Measurements from ENCODE around the gene TOX2.

DNA sequence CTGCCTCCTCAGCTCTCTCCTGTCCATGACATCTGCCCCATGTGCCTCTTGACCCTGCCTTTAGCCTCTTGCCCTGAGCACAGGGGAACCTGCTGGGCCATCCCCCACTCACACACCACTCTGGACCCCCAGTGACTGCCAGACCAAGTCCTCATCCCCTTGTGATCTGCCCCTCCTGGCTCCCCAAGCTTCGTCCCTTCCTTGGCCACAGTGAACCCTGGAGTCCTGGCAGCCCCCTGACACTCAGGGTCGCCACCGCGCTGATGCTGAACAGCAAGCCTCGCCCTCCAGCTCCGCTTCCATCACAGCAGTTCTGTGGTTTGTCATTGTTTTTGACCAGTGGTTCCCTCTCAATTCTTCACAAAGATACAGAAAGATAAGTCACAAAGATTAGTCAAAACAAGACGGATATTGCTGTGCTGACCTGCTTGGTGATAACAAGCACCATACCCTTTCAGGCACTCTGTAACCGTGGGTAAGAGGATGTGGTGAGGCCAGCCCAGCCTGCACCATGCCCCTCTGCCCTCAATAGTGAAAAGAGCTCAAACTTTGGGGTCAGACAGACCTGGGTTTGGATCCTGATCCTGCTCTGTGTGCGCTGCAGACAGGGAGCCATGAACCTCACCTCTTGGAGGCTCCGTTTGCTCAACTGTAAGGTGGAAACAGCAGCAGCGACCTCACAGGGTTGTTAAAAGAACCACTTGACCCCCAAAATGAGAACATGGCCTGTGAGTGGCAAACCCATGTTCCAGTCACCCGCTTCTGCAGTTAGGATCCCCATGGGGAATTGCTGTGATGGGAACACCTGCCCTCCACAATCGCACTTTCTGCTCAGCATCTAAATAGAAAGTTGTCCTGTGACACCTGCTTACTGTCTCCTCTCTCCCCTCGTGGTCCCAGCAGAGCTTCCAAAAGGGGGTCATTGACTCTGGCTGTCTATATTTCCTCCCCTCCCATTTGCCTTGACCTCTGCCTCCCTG, 114.5 kb downstream of the TOX2 start:
- TF ChIP-seq, protein P1, sequence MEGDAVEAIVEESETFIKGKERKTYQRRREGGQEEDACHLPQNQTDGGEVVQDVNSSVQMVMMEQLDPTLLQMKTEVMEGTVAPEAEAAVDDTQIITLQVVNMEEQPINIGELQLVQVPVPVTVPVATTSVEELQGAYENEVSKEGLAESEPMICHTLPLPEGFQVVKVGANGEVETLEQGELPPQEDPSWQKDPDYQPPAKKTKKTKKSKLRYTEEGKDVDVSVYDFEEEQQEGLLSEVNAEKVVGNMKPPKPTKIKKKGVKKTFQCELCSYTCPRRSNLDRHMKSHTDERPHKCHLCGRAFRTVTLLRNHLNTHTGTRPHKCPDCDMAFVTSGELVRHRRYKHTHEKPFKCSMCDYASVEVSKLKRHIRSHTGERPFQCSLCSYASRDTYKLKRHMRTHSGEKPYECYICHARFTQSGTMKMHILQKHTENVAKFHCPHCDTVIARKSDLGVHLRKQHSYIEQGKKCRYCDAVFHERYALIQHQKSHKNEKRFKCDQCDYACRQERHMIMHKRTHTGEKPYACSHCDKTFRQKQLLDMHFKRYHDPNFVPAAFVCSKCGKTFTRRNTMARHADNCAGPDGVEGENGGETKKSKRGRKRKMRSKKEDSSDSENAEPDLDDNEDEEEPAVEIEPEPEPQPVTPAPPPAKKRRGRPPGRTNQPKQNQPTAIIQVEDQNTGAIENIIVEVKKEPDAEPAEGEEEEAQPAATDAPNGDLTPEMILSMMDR (IDR thresholded peaks at IDR 0.05; ENCODE audit: control extremely low read depth in 1 of 3, insufficient read depth in 1 of 3, low read depth in 1 of 3, low read length in 3 of 3), result no peak
- TF ChIP-seq, protein P2, sequence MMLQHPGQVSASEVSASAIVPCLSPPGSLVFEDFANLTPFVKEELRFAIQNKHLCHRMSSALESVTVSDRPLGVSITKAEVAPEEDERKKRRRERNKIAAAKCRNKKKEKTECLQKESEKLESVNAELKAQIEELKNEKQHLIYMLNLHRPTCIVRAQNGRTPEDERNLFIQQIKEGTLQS (IDR thresholded peaks at IDR 0.05; ENCODE audit: insufficient read depth, low read depth, low read length), result no peak
- TF ChIP-seq GABPA (IDR thresholded peaks at IDR 0.05; ENCODE audit: borderline replicate concordance, insufficient read depth, low read length) (no peak), YY1 (IDR thresholded peaks at IDR 0.05; ENCODE audit: low read depth, low read length) (no peak), POLR2A (IDR thresholded peaks at IDR 0.05; ENCODE audit: control extremely low read depth in 1 of 2, low read depth in 2 of 2, low read length in 2 of 2) (no peak), TBP (IDR thresholded peaks at IDR 0.05; ENCODE audit: low read depth, low read length) (no peak), CBX5 (IDR thresholded peaks at IDR 0.05; ENCODE audit: low read depth, low read length) (no peak), ZNF274 (IDR thresholded peaks at IDR 0.05; ENCODE audit: borderline replicate concordance, extremely low read depth, low read length) (no peak), TAF1 (IDR thresholded peaks at IDR 0.05; ENCODE audit: low read depth, low read length) (no peak), JUND (IDR thresholded peaks at IDR 0.05; ENCODE audit: low read length) (no peak), TEAD4 (IDR thresholded peaks at IDR 0.05; ENCODE audit: low read depth, low read length) (no peak)
- TF ChIP-seq, protein P3, sequence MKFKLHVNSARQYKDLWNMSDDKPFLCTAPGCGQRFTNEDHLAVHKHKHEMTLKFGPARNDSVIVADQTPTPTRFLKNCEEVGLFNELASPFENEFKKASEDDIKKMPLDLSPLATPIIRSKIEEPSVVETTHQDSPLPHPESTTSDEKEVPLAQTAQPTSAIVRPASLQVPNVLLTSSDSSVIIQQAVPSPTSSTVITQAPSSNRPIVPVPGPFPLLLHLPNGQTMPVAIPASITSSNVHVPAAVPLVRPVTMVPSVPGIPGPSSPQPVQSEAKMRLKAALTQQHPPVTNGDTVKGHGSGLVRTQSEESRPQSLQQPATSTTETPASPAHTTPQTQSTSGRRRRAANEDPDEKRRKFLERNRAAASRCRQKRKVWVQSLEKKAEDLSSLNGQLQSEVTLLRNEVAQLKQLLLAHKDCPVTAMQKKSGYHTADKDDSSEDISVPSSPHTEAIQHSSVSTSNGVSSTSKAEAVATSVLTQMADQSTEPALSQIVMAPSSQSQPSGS (IDR thresholded peaks at IDR 0.05; ENCODE audit: low read length), result no peak

All from H1 (cell line).